ENCODE data around the gene PKD2. TPM values are rescaled to one million over a fixed set of nuclear protein-coding genes. Genes with fewer than 3 reads are reported as not detected.

Gene PKD2
- polyA plus RNA-seq, 3 donors = 1.2 to 9.7 (median 2.4) TPM

GRCh38 chr4:88054901-88055300 lies 47.5 kb downstream of the PKD2 start:
- DNase-seq = no peak
- intact Hi-C loops (cut with micrococcal nuclease) = no loop called here

GRCh38 chr4:88058295-88058694 lies 50.9 kb downstream of the PKD2 start:
- no CpG with 5 or more reads among the region's 3 CpGs for WGBS (ENCODE audit: insufficient coverage)
- H3K36me3 Mint-ChIP-seq = peaks cover 36 to 49% of the 10 kb centered on the region in 2 donors

More at GRCh38 chr4:88054901-88055300, 47.5 kb downstream of the PKD2 start:
- Histone ChIP-seq H3K79me2 (ENCODE audit: insufficient read depth, low read length) (no peaks in the 10 kb centered on the region), H2AFZ (ENCODE audit: insufficient read depth, low read depth, low read length, poor library complexity, severe bottlenecking) (no peak overlapping the region), H3K36me3 (replicated peaks in 1 of 2; ENCODE audit: control insufficient read depth in 1 of 2, insufficient read depth in 2 of 2, low read length in 2 of 2) (peaks cover 26 to 78% of the 10 kb centered on the region in 2 donors), H3K4me2 (replicated peaks; ENCODE audit: extremely low read depth, low read length, poor library complexity, severe bottlenecking) (no peak overlapping the region), H3K4me1 (ENCODE audit: control insufficient read depth in 1 of 2, insufficient read depth in 2 of 2, low read length in 2 of 2) (no peaks in the 10 kb centered on the region), H3K9ac (ENCODE audit: insufficient read depth, low read length, poor library complexity, severe bottlenecking) (no peak overlapping the region), H3K27me3 (ENCODE audit: control insufficient read depth in 2 of 2, insufficient read depth in 2 of 2, low read length in 2 of 2) (no peaks in the 10 kb centered on the region), H3K4me3 (replicated peaks in 1 of 3; ENCODE audit: low read depth in 2 of 3, low read length in 3 of 3) (no peak overlapping the region), H4K20me1 (ENCODE audit: insufficient read depth, low read length) (no peaks in the 10 kb centered on the region), H3K9me3 (replicated peaks in 1 of 2; ENCODE audit: control insufficient read depth in 1 of 2, insufficient read depth in 1 of 2, low read length in 2 of 2) (no peaks in the 10 kb centered on the region), H3K27ac (ENCODE audit: low read depth in 1 of 2, low read length in 2 of 2) (no peak overlapping the region)
- Mint-ChIP-seq H3K4me3 (no peak overlapping the region), H3K27me3 (ENCODE audit: low read depth in 3 of 3) (no peaks in the 10 kb centered on the region), H3K27ac (no peak overlapping the region), H3K9me3 (no peaks in the 10 kb centered on the region), H3K36me3 (peaks cover 55 to 59% of the 10 kb centered on the region in 2 donors), H3K4me1 (peaks cover 3% of the 10 kb centered on the region)
- 96% methylated on average over 3 of the region's 3 CpGs for WGBS (ENCODE audit: insufficient coverage)
- TF ChIP-seq CTCF (IDR thresholded peaks at IDR 0.05) = no peak

More at GRCh38 chr4:88058295-88058694, 50.9 kb downstream of the PKD2 start:
- Histone ChIP-seq H3K36me3 (replicated peaks in 1 of 2; ENCODE audit: control insufficient read depth in 1 of 2, insufficient read depth in 2 of 2, low read length in 2 of 2) (peaks cover 19 to 51% of the 10 kb centered on the region in 2 donors), H3K4me3 (replicated peaks in 1 of 3; ENCODE audit: low read depth in 2 of 3, low read length in 3 of 3) (no peak overlapping the region), H3K9ac (ENCODE audit: insufficient read depth, low read length, poor library complexity, severe bottlenecking) (no peak overlapping the region), H4K20me1 (ENCODE audit: insufficient read depth, low read length) (no peaks in the 10 kb centered on the region), H3K27ac (ENCODE audit: low read depth in 1 of 2, low read length in 2 of 2) (no peak overlapping the region), H2AFZ (ENCODE audit: insufficient read depth, low read depth, low read length, poor library complexity, severe bottlenecking) (no peak overlapping the region), H3K4me2 (replicated peaks; ENCODE audit: extremely low read depth, low read length, poor library complexity, severe bottlenecking) (no peak overlapping the region), H3K27me3 (ENCODE audit: control insufficient read depth in 2 of 2, insufficient read depth in 2 of 2, low read length in 2 of 2) (no peaks in the 10 kb centered on the region), H3K4me1 (ENCODE audit: control insufficient read depth in 1 of 2, insufficient read depth in 2 of 2, low read length in 2 of 2) (peaks cover 13 to 14% of the 10 kb centered on the region in 2 donors), H3K9me3 (replicated peaks in 1 of 2; ENCODE audit: control insufficient read depth in 1 of 2, insufficient read depth in 1 of 2, low read length in 2 of 2) (no peaks in the 10 kb centered on the region), H3K79me2 (ENCODE audit: insufficient read depth, low read length) (no peaks in the 10 kb centered on the region)
- peaks cover 19% of the 10 kb centered on the region for H3K4me1 Mint-ChIP-seq
- intact Hi-C loops (cut with micrococcal nuclease) = no loop called here
- H3K27ac Mint-ChIP-seq = no peak overlapping the region
- no peak for TF ChIP-seq CTCF (IDR thresholded peaks at IDR 0.05)
- DNase-seq = no peak
- no peak overlapping the region for H3K4me3 Mint-ChIP-seq
- H3K27me3 Mint-ChIP-seq (ENCODE audit: low read depth in 3 of 3) = no peaks in the 10 kb centered on the region
- no peaks in the 10 kb centered on the region for H3K9me3 Mint-ChIP-seq

Data from CD14-positive monocyte (primary cell).